NCI-H1436 treated with DMSO at 0.1 percent for 48 hours (cell line): ENCODE results near the gene RPL38.
A peak's percentile ranks its signal among the peaks of the same experiment; 100 is the strongest.

ENCODE experiments used
- DNase-seq: peaks from one replicate; lab custom pipeline; 2025; lab: John Stamatoyannopoulos, UW

Gene RPL38

GRCh38 chr17:74211141-74211911 lies 7.8 kb downstream of the RPL38 start:
- DNase-seq, result no peak

- no peak for DNase-seq
Measured at GRCh38 chr17:74211912-74212208, 8.4 kb downstream of the RPL38 start.

GRCh38 chr17:74212209-74212912 lies 8.9 kb downstream of the RPL38 start:
- no peak for DNase-seq

DNA sequence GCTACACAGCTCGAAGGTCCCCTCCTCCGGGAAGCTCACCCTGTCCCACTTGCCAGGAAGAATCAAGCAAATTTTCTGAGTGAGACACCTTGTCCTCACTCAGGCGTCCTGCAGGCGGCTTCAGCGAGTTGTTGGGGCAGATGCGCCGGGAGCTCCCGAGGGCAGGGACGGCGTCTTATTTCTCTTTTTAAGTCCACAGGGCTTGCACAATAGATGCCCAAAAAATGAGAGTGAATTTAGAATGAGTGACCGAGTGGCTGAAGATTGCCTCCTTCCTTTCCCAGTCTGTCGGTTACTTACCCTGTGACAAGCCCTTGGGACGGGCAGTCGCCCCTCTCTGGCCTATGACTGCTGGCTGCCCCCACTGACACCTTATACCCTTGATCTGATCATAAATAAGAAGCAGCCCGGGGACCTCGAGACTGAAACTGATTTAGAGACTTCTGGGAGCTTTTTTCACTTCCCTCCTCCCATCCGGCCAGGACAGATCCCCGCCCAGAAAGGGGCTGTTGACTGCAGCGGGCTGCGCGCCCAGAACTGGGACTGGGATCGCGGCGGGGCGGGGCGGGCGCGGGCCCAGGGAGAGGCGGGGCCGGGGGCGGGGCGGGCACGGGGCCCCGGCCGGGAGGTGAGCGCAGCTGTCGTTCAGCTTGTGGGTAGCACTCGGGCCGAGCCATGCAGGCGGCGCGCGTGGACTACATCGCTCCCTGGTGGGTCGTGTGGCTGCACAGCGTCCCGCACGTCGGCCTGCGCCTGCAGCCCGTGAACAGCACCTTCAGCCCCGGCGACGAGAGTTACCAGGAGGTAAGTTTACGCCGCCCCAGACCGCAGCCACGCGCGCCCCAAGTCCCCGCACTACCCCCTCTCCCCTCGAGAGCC lies 9.7 kb downstream of the RPL38 start, which contains the start of gene TTYH2:
Gene TTYH2, plus strand, starts transcription at position 659 of the 879 bp plus-strand sequence. Its CDS starts 17 bp downstream, at position 676.
- DNase-seq, result peak; percentile 16

- DNase-seq, result no peak
Measured at GRCh38 chr17:74213861-74214391, 10.4 kb downstream of the RPL38 start.

DNA sequence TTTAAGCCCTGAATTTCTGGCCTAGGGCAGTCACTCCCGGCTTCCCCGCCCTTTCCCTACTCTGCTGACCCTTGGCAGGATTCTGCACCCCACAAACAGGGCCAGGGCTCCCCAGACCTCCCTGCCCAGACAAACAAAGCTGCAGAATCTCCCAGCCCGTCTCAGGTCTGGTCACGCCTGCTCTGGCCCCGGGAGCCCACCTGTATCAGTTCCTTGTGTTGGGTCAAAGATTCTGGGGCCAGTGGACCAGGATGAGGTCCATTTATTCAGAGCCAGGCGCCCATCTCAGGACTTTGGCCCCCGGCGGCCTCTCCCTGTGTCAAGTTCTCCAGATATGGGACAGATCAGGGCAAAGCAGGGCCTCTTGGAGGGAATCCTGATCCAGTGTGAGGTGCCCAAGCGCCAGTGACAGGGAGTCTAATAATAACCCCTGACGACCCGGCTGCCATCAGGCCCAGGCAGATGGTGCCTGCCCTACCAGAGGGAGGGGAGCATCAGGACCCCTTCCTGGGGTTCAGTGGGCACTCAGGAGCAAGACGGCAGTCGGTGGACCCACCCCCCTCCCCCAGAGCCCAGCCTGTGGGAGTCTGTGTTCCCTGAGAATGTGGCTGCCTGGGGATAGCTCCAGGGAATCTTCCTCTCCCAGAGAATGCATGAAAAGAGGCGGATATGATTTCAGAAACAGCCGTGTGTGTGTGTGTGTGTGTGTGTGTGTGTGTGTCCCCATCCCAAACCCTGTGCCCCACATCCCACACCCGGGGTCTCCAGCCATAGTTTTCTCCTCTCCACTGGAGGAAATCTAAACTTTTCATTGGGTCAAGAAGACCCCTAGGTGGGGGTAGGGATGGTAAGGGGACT lies 11.2 kb downstream of the RPL38 start:
- DNase-seq, result no peak

DNA sequence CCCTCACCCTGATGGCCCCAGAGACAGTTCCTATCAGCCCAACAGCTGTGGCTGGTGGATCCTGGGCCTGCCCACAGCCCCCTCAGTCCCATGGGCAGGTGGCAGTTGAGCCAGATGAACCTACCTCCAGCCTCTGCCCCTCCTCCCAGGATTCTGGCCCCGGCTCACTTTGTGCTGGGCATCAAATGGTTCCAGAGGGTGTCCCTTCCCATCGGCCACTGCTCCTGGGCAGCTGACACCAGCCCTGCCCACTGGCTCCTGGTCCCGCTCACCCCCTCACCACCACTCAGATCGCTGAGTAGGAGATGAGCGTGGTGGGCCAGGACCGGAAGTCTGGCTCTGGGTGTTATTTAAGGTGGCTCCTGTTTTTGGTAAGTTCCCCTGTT lies 11.9 kb downstream of the RPL38 start:
- DNase-seq, result no peak

DNA sequence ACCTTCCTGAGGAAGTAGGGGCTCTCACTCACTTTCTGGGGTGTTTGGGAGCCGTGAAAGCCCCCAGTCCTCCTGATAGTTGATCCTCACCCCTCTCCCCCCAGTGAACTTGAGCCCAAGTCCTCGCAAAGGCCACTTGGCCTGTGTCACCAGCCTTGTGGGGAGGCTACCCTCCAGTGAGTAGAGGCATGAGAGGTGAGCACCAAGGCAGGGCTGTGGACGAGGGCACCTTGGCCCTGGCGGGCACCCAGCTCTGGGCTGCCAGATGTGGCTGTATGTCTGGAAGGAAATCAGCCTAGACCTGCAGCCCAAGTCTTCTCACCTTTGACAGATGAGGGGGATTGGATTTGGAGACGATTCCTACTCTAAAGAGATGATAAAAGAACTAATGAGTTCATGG lies 13.0 kb downstream of the RPL38 start:
- no peak for DNase-seq

DNA sequence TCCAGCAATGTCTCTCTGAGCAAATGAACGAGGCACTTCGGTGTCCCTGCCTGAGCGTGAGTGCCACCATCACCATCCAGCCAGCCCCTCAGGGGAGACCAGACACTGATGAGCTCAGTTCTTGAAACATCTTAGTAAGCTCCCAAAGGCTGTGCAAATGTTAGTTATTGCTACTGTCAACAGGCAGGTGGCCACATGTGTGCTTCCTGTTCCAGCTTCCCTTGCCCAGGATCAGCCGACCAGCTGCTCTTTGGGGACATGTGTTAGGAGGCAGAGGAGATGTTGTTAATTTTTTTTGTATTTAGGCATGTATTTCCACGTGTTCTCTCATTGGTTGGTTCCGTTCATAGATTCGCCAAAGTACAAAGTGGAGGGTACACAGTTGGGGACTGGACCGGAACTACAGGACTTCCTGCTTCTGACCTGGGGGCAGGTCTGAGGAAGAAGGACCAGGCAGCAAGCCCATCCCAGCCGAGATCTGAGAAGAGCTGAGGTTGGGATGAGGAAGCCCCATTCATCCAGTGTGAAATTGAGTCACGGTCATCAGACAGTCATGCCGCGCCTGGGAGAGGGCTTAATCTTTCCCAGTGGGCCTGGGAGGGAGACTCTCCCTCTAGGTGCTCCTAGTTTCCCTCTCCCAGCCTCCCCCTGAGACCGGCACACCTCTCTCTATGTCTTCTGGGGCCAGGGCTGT lies 13.7 kb downstream of the RPL38 start:
- DNase-seq, result no peak

- DNase-seq, result no peak
Measured at GRCh38 chr17:74217888-74218287, 14.4 kb downstream of the RPL38 start.

GRCh38 chr17:74218436-74218835 lies 15.0 kb downstream of the RPL38 start:
- no peak for DNase-seq

DNA sequence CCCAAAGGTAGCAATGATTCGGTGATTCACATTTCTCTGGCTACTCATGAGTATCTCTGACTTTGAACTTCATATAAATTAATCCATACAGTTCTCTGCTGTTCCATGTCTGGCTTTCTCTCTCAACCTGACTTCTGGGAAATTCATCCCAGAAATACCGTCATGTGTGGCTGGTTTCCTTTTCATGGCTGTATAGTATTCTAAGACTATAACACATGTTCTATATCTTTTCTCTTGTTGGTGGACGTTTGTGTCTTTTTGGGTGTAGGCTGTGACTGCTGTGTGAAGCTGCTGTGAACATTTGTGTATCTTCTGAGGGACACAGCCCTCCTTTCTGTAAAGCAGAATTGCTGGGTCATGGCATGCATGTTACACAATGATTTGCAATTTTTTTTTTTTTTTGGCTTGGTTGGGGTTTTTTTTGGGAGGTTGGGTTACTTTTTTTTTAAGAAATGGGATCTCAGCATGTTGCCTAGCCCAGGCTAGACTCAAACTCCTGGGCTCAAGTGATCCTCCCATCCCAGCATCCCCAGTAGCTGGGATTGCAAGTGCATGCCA lies 16.2 kb downstream of the RPL38 start:
- no peak for DNase-seq

- no peak for DNase-seq
Measured at GRCh38 chr17:74220219-74220618, 16.7 kb downstream of the RPL38 start.

GRCh38 chr17:74220946-74221818 lies 17.7 kb downstream of the RPL38 start:
- DNase-seq, result no peak

GRCh38 chr17:74222399-74222798 lies 18.9 kb downstream of the RPL38 start:
- DNase-seq, result no peak

DNA sequence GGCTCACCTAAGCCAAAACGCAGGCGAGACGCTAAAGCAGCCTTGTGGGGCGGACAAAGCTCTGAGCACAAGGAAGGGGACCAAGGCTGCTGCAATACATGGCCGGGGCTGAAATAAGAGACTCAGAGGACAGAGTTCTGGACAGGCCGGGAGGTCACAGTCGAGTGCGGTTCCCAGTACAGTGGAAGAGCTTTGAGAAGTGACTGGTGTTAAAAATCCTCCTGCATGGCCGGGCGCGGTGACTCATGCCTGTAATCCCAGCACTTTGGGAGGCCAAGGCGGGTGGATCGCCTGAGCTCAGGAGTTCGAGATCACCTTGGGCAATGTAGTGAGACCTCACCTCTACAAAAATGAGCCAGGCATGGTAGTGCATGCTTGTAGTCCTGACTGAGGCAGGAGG lies 20.4 kb downstream of the RPL38 start:
- no peak for DNase-seq

DNA sequence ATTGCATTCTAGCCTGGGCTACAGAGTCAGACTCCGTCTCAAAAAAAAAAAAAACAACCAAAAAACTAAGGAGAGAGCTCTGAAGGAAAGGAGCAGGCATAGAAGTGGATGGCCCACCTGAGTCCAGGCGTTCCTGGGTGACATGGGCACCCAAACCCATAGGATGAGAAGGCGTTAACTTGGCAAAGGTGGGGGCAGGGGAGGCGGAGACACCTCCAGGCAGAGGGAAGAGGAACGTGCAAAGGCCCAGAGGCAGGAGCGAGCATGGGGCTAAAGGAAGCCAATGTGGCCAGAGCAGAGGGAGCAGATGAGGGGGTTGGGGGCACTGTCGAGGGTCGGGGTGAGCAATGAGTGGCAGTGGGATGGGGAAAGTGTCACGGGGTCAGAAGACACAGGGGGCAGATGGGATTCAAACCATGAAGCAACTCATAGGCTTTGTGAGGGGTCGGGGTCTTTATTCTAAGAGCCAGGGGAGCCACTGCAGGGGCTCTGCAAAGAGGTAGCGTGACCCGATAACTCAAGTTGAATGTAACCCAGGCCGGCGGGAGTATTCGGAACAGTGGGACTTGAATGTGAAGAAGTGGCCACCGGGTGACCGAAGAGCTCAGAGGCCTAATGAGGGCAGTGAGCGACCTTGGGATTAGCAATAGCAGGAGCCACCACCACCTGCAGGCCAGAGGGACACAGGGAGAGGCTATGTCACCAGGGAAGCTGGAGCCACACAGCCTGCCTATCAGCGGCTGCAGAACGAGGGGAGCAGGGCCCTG lies 21.7 kb downstream of the RPL38 start:
- DNase-seq, result no peak

GRCh38 chr17:74226252-74226651 lies 22.8 kb downstream of the RPL38 start:
- DNase-seq, result no peak
